ENCODE data around the gene ZBTB16.

Gene ZBTB16

DNA sequence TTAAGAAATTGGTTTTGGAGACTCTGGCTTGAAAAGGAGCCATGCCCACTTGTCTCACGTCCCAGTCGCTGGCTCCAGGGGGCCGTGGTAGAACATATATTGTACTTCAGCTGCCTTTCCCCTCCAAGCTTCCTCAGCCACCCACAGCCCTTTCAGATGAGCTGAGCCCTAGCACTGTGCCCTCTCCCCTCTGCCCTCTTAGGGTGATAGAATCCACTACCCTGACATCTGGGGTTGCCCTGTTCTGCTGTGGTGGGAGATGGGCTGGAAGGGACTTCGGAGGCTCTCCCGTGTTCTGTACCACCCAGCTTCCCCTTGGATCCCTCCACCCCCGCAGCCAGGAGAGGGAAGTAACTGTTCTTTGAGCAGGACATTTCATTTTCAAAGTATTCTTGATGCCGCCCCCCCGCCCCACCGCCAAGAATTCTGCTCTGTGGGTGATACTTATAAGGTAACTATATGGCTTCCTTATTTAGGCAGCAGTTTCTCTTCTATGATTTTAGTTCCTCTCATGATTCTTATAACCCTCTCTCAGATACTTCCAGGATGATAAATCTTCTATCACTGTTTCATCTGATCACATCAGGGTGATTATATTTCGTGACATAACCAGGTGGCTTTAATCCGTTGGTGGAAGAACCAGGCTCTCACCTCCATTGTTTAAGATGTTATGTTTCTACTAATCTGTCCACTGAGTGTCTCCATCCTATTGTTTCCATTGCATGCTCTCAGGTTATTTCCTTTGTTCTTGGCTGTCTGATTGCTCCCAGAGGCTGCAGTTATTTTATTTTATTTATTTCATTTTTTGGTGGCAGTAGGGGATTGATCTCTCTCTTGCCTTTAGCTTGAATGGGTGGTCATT is 24.1 kb downstream of the ZBTB16 start:
- H3K27ac ChIP-seq (replicated peaks): peak overlapping the region; percentile 94
- H3K4me3 ChIP-seq (replicated peaks; ENCODE audit: insufficient read depth, low read length): no peak overlapping the region
- H3K27me3 ChIP-seq (ENCODE audit: insufficient read depth, poor library complexity, severe bottlenecking): no peaks in the 10 kb centered on the region
- TF ChIP-seq, protein P1, sequence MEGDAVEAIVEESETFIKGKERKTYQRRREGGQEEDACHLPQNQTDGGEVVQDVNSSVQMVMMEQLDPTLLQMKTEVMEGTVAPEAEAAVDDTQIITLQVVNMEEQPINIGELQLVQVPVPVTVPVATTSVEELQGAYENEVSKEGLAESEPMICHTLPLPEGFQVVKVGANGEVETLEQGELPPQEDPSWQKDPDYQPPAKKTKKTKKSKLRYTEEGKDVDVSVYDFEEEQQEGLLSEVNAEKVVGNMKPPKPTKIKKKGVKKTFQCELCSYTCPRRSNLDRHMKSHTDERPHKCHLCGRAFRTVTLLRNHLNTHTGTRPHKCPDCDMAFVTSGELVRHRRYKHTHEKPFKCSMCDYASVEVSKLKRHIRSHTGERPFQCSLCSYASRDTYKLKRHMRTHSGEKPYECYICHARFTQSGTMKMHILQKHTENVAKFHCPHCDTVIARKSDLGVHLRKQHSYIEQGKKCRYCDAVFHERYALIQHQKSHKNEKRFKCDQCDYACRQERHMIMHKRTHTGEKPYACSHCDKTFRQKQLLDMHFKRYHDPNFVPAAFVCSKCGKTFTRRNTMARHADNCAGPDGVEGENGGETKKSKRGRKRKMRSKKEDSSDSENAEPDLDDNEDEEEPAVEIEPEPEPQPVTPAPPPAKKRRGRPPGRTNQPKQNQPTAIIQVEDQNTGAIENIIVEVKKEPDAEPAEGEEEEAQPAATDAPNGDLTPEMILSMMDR (IDR thresholded peaks at IDR 0.05; ENCODE audit: insufficient read depth, low read length): no peak
- TF ChIP-seq POLR2AphosphoS5 (IDR thresholded peaks at IDR 0.05; ENCODE audit: low read depth): no peak; the same call in 1 of the 2 replicates
- TF ChIP-seq SPI1 (IDR thresholded peaks at IDR 0.05; ENCODE audit: borderline replicate concordance, low read depth): peak; percentile 65; the same call in 1 of the 2 replicates
- TF ChIP-seq, protein P2, sequence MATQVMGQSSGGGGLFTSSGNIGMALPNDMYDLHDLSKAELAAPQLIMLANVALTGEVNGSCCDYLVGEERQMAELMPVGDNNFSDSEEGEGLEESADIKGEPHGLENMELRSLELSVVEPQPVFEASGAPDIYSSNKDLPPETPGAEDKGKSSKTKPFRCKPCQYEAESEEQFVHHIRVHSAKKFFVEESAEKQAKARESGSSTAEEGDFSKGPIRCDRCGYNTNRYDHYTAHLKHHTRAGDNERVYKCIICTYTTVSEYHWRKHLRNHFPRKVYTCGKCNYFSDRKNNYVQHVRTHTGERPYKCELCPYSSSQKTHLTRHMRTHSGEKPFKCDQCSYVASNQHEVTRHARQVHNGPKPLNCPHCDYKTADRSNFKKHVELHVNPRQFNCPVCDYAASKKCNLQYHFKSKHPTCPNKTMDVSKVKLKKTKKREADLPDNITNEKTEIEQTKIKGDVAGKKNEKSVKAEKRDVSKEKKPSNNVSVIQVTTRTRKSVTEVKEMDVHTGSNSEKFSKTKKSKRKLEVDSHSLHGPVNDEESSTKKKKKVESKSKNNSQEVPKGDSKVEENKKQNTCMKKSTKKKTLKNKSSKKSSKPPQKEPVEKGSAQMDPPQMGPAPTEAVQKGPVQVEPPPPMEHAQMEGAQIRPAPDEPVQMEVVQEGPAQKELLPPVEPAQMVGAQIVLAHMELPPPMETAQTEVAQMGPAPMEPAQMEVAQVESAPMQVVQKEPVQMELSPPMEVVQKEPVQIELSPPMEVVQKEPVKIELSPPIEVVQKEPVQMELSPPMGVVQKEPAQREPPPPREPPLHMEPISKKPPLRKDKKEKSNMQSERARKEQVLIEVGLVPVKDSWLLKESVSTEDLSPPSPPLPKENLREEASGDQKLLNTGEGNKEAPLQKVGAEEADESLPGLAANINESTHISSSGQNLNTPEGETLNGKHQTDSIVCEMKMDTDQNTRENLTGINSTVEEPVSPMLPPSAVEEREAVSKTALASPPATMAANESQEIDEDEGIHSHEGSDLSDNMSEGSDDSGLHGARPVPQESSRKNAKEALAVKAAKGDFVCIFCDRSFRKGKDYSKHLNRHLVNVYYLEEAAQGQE (IDR thresholded peaks at IDR 0.05; ENCODE audit: insufficient replicate concordance, low read depth): no peak
- TF ChIP-seq GABPA (IDR thresholded peaks at IDR 0.05; ENCODE audit: low read depth): no peak
- peak; percentile 56 to 79 for DNase-seq (ENCODE audit: low read depth in 1 of 2, low spot score in 1 of 2)

GRCh38 chr11:114084414-114084813 is 24.9 kb downstream of the ZBTB16 start:
- TF ChIP-seq, protein P2 (IDR thresholded peaks at IDR 0.05; ENCODE audit: insufficient replicate concordance, low read depth): no peak
- TF ChIP-seq POLR2AphosphoS5 (IDR thresholded peaks at IDR 0.05; ENCODE audit: low read depth): no peak
- TF ChIP-seq, protein P1 (IDR thresholded peaks at IDR 0.05; ENCODE audit: insufficient read depth, low read length): no peak
- no peak for TF ChIP-seq GABPA (IDR thresholded peaks at IDR 0.05; ENCODE audit: low read depth)
- no peak for TF ChIP-seq SPI1 (IDR thresholded peaks at IDR 0.05; ENCODE audit: borderline replicate concordance, low read depth)
- no peak overlapping the region for H3K4me3 ChIP-seq (replicated peaks; ENCODE audit: insufficient read depth, low read length)
- no peaks in the 10 kb centered on the region for H3K27me3 ChIP-seq (ENCODE audit: insufficient read depth, poor library complexity, severe bottlenecking)
- peak overlapping the region; percentile 94 for H3K27ac ChIP-seq (replicated peaks)
- DNase-seq (ENCODE audit: low read depth in 1 of 2, low spot score in 1 of 2): no peak

GRCh38 chr11:114085965-114086793 is 26.7 kb downstream of the ZBTB16 start:
- Histone ChIP-seq H3K4me3 (replicated peaks; ENCODE audit: insufficient read depth, low read length) (no peak overlapping the region), H3K27ac (replicated peaks) (peak overlapping the region; percentile 94), H3K27me3 (ENCODE audit: insufficient read depth, poor library complexity, severe bottlenecking) (no peaks in the 10 kb centered on the region)
- TF ChIP-seq GABPA (IDR thresholded peaks at IDR 0.05; ENCODE audit: low read depth) (no peak), SPI1 (IDR thresholded peaks at IDR 0.05; ENCODE audit: borderline replicate concordance, low read depth) (peak; percentile 40; the same call in 1 of the 2 replicates), POLR2AphosphoS5 (IDR thresholded peaks at IDR 0.05; ENCODE audit: low read depth) (no peak)
- TF ChIP-seq, protein P2 (IDR thresholded peaks at IDR 0.05; ENCODE audit: insufficient replicate concordance, low read depth): no peak
- TF ChIP-seq, protein P1 (IDR thresholded peaks at IDR 0.05; ENCODE audit: insufficient read depth, low read length): no peak
- DNase-seq (ENCODE audit: low read depth in 1 of 2, low spot score in 1 of 2): peak in 1 of 2 experiments; percentile 43

Data from HL-60 (cell line).